NOMO-1 treated with DMSO at 0.1 percent for 48 hours (cell line): ENCODE results near the gene IGFLR1.

Source experiments
- DNase-seq: peaks from one replicate; lab custom pipeline; 2025; ENCODE audit not compliant: unreplicated experiment; lab: John Stamatoyannopoulos, UW

The IGFLR1 gene

GRCh38 chr19:35755550-35756376 is 13.5 kb upstream of the IGFLR1 start:
- no peak for DNase-seq

GRCh38 chr19:35755131-35755549 is 12.9 kb upstream of the IGFLR1 start:
- no peak for DNase-seq

GRCh38 chr19:35754370-35755130 is 12.3 kb upstream of the IGFLR1 start:
- no peak for DNase-seq

DNA sequence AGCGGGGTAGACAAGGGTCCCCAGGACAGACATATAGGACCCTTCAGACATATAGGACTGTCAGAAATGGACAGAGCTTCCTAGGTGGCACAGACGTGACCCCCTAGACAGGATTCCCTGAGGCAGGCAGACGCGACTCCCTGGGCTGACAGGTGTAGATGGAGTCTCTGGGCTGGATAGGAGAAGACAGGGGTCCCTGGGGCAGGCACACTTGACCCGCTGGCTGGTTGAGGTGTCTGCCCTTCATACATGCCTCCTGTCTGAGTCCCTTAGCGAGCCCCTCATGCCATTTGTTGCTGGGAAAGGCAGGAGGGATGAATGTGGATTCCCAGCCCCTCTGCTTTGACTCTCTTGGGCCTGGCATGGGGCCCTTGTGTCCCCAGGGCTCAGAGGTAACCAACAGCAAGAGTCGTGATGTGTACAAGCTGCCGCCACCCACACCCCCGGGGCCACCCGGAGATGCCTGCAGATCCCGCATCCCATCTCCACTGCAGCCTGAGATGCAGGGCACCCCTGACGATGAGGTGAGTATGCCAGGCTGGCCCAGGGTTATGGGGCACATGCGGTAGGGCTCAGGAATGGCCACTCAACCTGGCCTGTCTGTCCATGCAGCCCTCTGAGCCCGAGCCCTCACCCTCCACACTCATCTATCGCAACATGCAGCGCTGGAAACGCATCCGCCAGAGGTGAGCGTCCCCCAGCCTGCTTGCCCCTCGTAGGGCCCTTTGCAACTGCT is 11.6 kb upstream of the IGFLR1 start:
- DNase-seq, result no peak

- no peak for DNase-seq
Measured at GRCh38 chr19:35752746-35753350, 10.6 kb upstream of the IGFLR1 start.

- no peak for DNase-seq
Measured at GRCh38 chr19:35751839-35752745, 9.8 kb upstream of the IGFLR1 start.

- no peak for DNase-seq
Measured at GRCh38 chr19:35750167-35750566, 7.9 kb upstream of the IGFLR1 start.

- DNase-seq, result peak; percentile 98
Measured at GRCh38 chr19:35748106-35749020, 6.1 kb upstream of the IGFLR1 start, which contains the start of gene LIN37. Gene LIN37, plus strand, starts transcription at chr19:35748576. Its CDS starts 149 bp downstream, at chr19:35748725.

DNA sequence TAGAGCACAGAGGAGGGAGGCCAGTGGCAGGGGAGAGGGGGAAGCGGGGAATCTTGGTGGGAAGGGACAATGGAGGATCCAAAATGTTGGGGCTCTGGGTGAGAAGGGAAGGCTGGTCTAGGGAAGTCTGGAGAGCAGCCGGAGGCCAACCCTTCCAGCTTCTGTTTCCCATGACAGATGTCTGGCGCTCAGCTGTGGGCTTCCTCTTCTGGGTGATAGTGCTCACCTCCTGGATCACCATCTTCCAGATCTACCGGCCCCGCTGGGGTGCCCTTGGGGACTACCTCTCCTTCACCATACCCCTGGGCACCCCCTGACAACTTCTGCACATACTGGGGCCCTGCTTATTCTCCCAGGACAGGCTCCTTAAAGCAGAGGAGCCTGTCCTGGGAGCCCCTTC is 4.3 kb upstream of the IGFLR1 start:
- no peak for DNase-seq

GRCh38 chr19:35746087-35746462 is 3.8 kb upstream of the IGFLR1 start:
- no peak for DNase-seq

- peak; percentile 99 for DNase-seq
Measured at GRCh38 chr19:35745328-35746086, 3.3 kb upstream of the IGFLR1 start, which contains the start of the genes PSENEN and U2AF1L4. Gene PSENEN, plus strand, starts transcription at chr19:35745651. Its CDS starts 280 bp downstream, at chr19:35745931. Gene U2AF1L4, minus strand, starts transcription at chr19:35745418. Its CDS starts 27 bp downstream, at chr19:35745391.

GRCh38 chr19:35744430-35745327 is 2.4 kb upstream of the IGFLR1 start:
- DNase-seq, result peak; percentile 90

DNA sequence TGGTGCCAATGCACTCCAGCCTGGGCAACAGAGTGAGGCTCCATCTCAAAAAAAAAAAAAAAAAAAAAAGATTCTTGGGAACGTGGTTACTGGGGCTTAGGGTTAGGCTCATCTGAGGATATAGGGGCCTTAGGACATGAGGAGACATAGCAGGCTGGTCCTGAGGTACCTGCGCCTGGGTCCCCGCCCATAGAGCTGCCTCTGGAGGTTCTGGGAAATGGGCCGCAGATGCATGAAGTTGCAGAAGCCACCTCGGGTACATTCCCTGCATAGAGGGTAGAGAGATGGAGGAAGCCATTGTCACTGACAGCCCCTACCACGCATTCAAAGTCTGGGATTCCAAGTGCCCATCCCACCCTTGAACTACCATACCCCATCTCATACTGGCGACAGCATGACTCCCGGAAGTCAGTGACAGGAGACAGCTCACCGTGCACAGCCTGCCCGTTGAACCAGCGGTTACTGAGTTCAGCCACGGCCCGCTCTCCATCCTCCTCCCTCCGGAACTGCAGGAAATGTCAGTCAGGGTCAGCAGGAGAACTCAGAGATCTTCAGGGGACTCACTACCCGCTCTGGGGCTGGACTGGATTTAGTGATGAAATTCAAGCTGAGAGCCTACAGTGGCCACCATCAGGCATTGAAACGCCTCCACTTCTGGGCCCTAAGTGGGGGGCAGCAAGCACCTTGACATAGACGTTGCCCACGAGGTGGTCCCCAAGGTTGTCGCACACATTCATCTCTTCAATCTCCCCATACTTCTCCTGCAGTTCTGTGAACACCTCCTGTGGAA is 1.6 kb upstream of the IGFLR1 start:
- DNase-seq, result no peak

DNA sequence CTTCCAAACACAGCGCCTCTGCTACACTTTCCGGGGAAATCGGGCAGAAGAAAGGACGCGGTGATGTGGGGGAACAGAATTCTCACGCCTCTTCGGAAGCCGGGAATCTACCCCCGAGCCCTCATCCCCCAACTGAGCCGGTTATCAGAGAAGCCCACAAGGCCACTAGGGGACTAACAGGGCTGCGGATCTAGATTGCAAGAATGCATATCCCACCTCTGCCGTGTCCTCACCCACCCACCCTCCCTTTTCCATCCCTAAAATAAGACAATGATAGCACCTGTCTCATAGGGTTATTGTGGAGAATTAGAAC is 1.1 kb downstream of the IGFLR1 start:
- DNase-seq, result no peak

DNA sequence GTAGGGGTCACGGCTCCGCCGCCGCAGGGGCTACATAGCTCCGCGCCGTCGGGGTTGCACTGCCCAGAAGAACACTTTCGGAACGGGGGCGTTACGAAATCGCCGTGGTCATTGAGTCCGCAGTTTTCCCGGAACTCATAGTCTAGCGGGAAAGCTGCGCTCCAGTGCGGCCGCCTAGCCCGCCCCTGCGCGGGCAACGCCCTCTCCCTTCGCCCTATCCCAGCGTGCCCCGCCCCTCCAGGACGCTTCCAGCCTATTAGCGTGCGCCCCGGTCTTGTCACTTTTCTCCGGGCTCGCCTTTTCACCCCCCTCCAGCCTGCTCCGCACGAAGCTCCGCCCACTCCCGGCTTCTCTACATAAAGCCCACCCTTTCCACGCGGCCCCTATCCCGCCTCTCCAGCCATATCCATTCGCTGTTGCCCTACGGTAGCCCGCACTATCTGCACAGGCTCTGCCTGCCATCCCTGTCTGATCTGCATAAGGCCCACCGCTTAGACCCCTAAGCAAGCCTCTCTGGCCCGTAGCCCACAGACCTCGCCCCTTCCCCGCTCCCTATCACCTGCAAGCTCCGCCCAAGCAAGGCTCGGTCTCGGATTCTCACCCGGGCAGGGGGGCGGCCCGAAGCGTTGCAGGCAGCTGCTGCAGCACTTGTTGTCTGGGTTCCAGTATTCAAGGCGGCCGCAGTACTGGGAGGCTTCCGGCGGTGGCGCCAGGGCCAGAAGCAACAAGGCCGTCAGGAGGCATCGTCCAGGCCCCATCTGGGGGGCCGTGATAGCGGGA is 1.6 kb downstream of the IGFLR1 start:
- DNase-seq, result peak; percentile 97

GRCh38 chr19:35740108-35740422 is 2.2 kb downstream of the IGFLR1 start:
- DNase-seq, result no peak
